ENCODE measurements around the gene SLFN14. TPM values are rescaled to one million over a fixed set of nuclear protein-coding genes. Genes with fewer than 3 reads are reported as not detected.
A peak's percentile ranks its signal among the peaks of the same experiment; 100 is the strongest.

SLFN14 gene
- total and polyA plus RNA-seq, 2 of the 4 experiments (the other 2 are of a cell fraction), result not detected

- Histone ChIP-seq H3K36me3 (ENCODE audit: control insufficient read depth, insufficient read depth, low read length) (peaks cover 29% of the 10 kb centered on the region), H3K23ac (ENCODE audit: low read depth, low read length) (peak overlapping the region; percentile 25; the same call in 1 of the 2 replicates), H2AFZ (replicated peaks; ENCODE audit: low read length, poor library complexity) (no peak overlapping the region), H3K4me1 (ENCODE audit: control insufficient read depth, insufficient read depth, low read length) (peaks cover 10% of the 10 kb centered on the region), H4K5ac (ENCODE audit: low read depth, low read length) (peak overlapping the region; percentile 85; the same call in 1 of the 2 replicates), H2BK20ac (ENCODE audit: low read depth, low read length) (0 out of 2 replicates have a peak overlapping the region, but pooled peaks have one; percentile 40), H2AK5ac (ENCODE audit: low read depth, low read length) (no peak overlapping the region), H3K9ac (ENCODE audit: low read depth, low read length) (peak overlapping the region; percentile 39), H2BK15ac (ENCODE audit: low read depth, low read length) (no peak overlapping the region), H3K9me1 (ENCODE audit: insufficient read depth, low read length) (0 out of 2 replicates have a peak, but pooled peaks cover 5% of the 10 kb centered on the region), H3K9me3 (ENCODE audit: control insufficient read depth, insufficient read depth, low read length) (no peaks in the 10 kb centered on the region), H2BK5ac (ENCODE audit: low read depth, low read length, poor library complexity, severe bottlenecking) (peak overlapping the region; percentile 92), H2AK9ac (replicated peaks; ENCODE audit: low read depth, low read length, poor library complexity) (peak overlapping the region; percentile 45), H3K14ac (replicated peaks; ENCODE audit: low read depth, low read length) (peak overlapping the region; percentile 66), H2BK120ac (ENCODE audit: low read depth, low read length) (peak overlapping the region; percentile 73), H3K27me3 (ENCODE audit: control insufficient read depth, insufficient read depth, low read length) (no peaks in the 10 kb centered on the region), H3K18ac (ENCODE audit: low read depth, low read length) (peak overlapping the region; percentile 35), H3K79me1 (ENCODE audit: low read depth in 1 of 2, low read length in 2 of 2) (peaks cover 29 to 30% of the 10 kb centered on the region in 2 experiments), H3K4me2 (ENCODE audit: low read depth, low read length) (peak overlapping the region; percentile 13), H3K56ac (ENCODE audit: extremely low read depth, insufficient read depth, low read length) (0 out of 2 replicates have a peak overlapping the region, but pooled peaks have one; percentile 47), H3K4ac (ENCODE audit: low read depth, low read length) (peak overlapping the region; percentile 64), H4K20me1 (ENCODE audit: insufficient read depth, low read length) (no peaks in the 10 kb centered on the region), H4K91ac (ENCODE audit: insufficient read depth, low read depth, low read length) (peak overlapping the region; percentile 39; the same call in 1 of the 2 replicates), H3K4me3 (ENCODE audit: insufficient read depth, low read depth, low read length) (no peak overlapping the region), H3K27ac (ENCODE audit: insufficient read depth, low read length) (peak overlapping the region; percentile 82; the same call in 1 of the 2 replicates), H4K8ac (ENCODE audit: low read depth in 2 of 2, low read length in 2 of 2) (peak overlapping the region in 1 of 2 experiments; percentile 63; a peak in 1 of 4 replicates)
- in situ Hi-C loops (cut with MboI; ENCODE audit: low sequenced_read_pairs) (no loop called here), intact Hi-C loops (cut with micrococcal nuclease) (no loop called here), dilution Hi-C loops (cut with HindIII; ENCODE audit: low sequenced_read_pairs, unreplicated experiment) (no loop called here)
- CTCF ChIA-PET, result interaction anchor here (0.6 to 1.9 kb wide), 7 partner anchors 12 to 966 kb away, joined by 3 to 11 read pairs (median 5); no protein-coding TSS in a partner anchor
- DNase-seq (peak; percentile 43), ATAC-seq (ENCODE audit: low read depth) (peak; percentile 86)
- no TSS peak for BruUV-seq (replicated peaks)
- POLR2A ChIA-PET (ENCODE audit: unreplicated experiment), result interaction anchor here (0.6 kb wide), 1 partner anchor 15 kb away, joined by 4 read pairs; no protein-coding TSS in a partner anchor
- no peak for TF ChIP-seq RAD21 (IDR thresholded peaks at IDR 0.05; ENCODE audit: low read length)
- TF ChIP-seq, protein P1, sequence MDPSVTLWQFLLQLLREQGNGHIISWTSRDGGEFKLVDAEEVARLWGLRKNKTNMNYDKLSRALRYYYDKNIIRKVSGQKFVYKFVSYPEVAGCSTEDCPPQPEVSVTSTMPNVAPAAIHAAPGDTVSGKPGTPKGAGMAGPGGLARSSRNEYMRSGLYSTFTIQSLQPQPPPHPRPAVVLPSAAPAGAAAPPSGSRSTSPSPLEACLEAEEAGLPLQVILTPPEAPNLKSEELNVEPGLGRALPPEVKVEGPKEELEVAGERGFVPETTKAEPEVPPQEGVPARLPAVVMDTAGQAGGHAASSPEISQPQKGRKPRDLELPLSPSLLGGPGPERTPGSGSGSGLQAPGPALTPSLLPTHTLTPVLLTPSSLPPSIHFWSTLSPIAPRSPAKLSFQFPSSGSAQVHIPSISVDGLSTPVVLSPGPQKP (IDR thresholded peaks at IDR 0.05; ENCODE audit: borderline replicate concordance, low read depth, low read length), result no peak
- TF ChIP-seq SMC3 (IDR thresholded peaks at IDR 0.05; ENCODE audit: low read depth, low read length), result no peak
- TF ChIP-seq USF2 (IDR thresholded peaks at IDR 0.05; ENCODE audit: low read depth, low read length), result no peak
- no CpG with 5 or more reads among the region's 3 CpGs for WGBS, 2 experiments (ENCODE audit: extremely low coverage in 2 of 2, insufficient read length in 1 of 2)
These were observed 46.7 kb upstream of the SLFN14 start for GRCh38 chr17:35607239-35607847.

Data from IMR-90 (cell line).